ENCODE measurements around the gene OAS1. TPM values are rescaled to one million over a fixed set of nuclear protein-coding genes. Genes with fewer than 3 reads are reported as not detected.
A peak's percentile ranks its signal among the peaks of the same experiment; 100 is the strongest.

OAS1 gene
- total and polyA plus RNA-seq, 2 of the 8 experiments (the other 6 are each of a cell fraction or from before 2014, with no cell fraction given): 0.23 TPM; not detected in 1

- DNase-seq (ENCODE audit: low read depth in 1 of 2, low spot score in 2 of 2) (no peak), FAIRE-seq (no peak)
- WGBS, 2 experiments (ENCODE audit: extremely low coverage in 1 of 2, insufficient coverage in 1 of 2, insufficient read length in 1 of 2, insufficient replicate concordance in 2 of 2, low coverage in 1 of 2, low lambda C conversion rate in 2 of 2, missing lambda C conversion rate in 1 of 2): 85% methylated on average over 13 of the region's 14 CpGs; no CpG with 5 or more reads in 1 of the 2 experiments
- no peak overlapping the region for H3K14ac ChIP-seq (ENCODE audit: insufficient read length)
- no peak overlapping the region for H3K9ac ChIP-seq (replicated peaks in 1 of 4; ENCODE audit: extremely low read depth in 1 of 4, low read depth in 3 of 4, low read length in 3 of 4)
- H4K20me1 ChIP-seq (replicated peaks in 1 of 2; ENCODE audit: control insufficient read depth in 1 of 2, insufficient read depth in 2 of 2, low read length in 2 of 2): no peaks in the 10 kb centered on the region
- H3K4me2 ChIP-seq (ENCODE audit: insufficient read depth in 1 of 2, low read depth in 2 of 2, low read length in 2 of 2): no peak overlapping the region
- no peaks in the 10 kb centered on the region for H3K36me3 ChIP-seq (ENCODE audit: control insufficient read depth in 2 of 4, insufficient read depth in 4 of 4, low read length in 3 of 4)
- H2BK20ac ChIP-seq (ENCODE audit: low read length): no peak overlapping the region
- H3K4me1 ChIP-seq (replicated peaks in 1 of 4; ENCODE audit: control insufficient read depth in 3 of 4, insufficient read depth in 4 of 4, low read length in 3 of 4): 0 out of 7 replicates have a peak, but pooled peaks cover 0 to 3% (median 0%) of the 10 kb centered on the region in 4 experiments
- H3K23me2 ChIP-seq (ENCODE audit: low read depth, low read length): no peaks in the 10 kb centered on the region
- POLR2A ChIA-PET (ENCODE audit: partially characterized antibody): no interaction called here
- no peak overlapping the region for H2BK120ac ChIP-seq (replicated peaks; ENCODE audit: low read depth, low read length)
- H2AFZ ChIP-seq (ENCODE audit: low read length): no peak overlapping the region
- no peak overlapping the region for H3K4ac ChIP-seq (replicated peaks; ENCODE audit: insufficient read length, low read depth, low read length)
- no peaks in the 10 kb centered on the region for H3K79me2 ChIP-seq (ENCODE audit: control insufficient read depth in 1 of 2, insufficient read depth in 2 of 2, low read length in 2 of 2)
- H3K4me3 ChIP-seq (ENCODE audit: extremely low read depth in 1 of 4, insufficient read depth in 2 of 4, low read depth in 3 of 4, low read length in 4 of 4): no peak overlapping the region
- TF ChIP-seq ATF3 (IDR thresholded peaks at IDR 0.05; ENCODE audit: insufficient read depth, low read depth, low read length) (no peak), SIRT6 (IDR thresholded peaks at IDR 0.05; ENCODE audit: low read length) (no peak), KDM4A (IDR thresholded peaks at IDR 0.05; ENCODE audit: low read depth, low read length, severe bottlenecking) (no peak), JUND (IDR thresholded peaks at IDR 0.05; ENCODE audit: low read length) (no peak), GABPA (IDR thresholded peaks at IDR 0.05; ENCODE audit: borderline replicate concordance, insufficient read depth, low read length) (no peak)
- H2AK5ac ChIP-seq (ENCODE audit: low read depth, low read length): 0 out of 2 replicates have a peak overlapping the region, but pooled peaks have one; percentile 39
- H3K23ac ChIP-seq (ENCODE audit: insufficient read length): no peak overlapping the region
- H4K8ac ChIP-seq (ENCODE audit: extremely low read depth, insufficient read depth, low read length): no peak overlapping the region; the same call in 1 of the 2 replicates
- no peaks in the 10 kb centered on the region for H3K79me1 ChIP-seq (ENCODE audit: low read depth, low read length)
- H3K9me3 ChIP-seq (ENCODE audit: insufficient read depth in 2 of 2, low read depth in 1 of 2, low read length in 1 of 2): no peaks in the 10 kb centered on the region
- no peak overlapping the region for H4K5ac ChIP-seq (ENCODE audit: insufficient read length, low read depth, low read length)
- no peak overlapping the region; the same call in 1 of the 2 replicates for H3K18ac ChIP-seq (ENCODE audit: extremely low read depth, low read length)
- no peak overlapping the region for H2BK15ac ChIP-seq (ENCODE audit: low read length)
- H3K56ac ChIP-seq (replicated peaks; ENCODE audit: insufficient read length, low read depth, low read length): no peak overlapping the region
- no peak overlapping the region for H4K91ac ChIP-seq (replicated peaks; ENCODE audit: insufficient read length, low read length)
- no peak overlapping the region for H2BK12ac ChIP-seq (ENCODE audit: low read depth, low read length)
- no peak overlapping the region for H2BK5ac ChIP-seq (ENCODE audit: low read depth, low read length)
- H3K27me3 ChIP-seq (replicated peaks in 1 of 4; ENCODE audit: control insufficient read depth in 3 of 4, extremely low read depth in 1 of 4, insufficient read depth in 3 of 4, low read length in 3 of 4): no peaks in the 10 kb centered on the region
- H3K27ac ChIP-seq (ENCODE audit: low read depth, low read length): no peak overlapping the region
- CTCF ChIA-PET (ENCODE audit: partially characterized antibody): interaction anchor here (1.0 kb wide), 1 partner anchor 46 kb away, joined by 3 read pairs; no protein-coding TSS in a partner anchor
These were observed 39.7 kb downstream of the OAS1 start for GRCh38 chr12:112946236-112947000.
